Transverse colon (tissue), 4 donors: Measurements from ENCODE around the gene KIAA0753.

ENCODE experiments used
- CTCF ChIP-seq, 5 experiments: fragments of 200-600 bp in 3 of 5; fragments of 450-650 bp in 2 of 5; sonication (generic) in 3 of 5; IDR thresholded peaks; 1 replicate in 2 of 5; 2 replicates in 3 of 5; pipeline ENCODE4 v1.5.1; 2016 to 2017; ENCODE audit warnings: antibody characterized with exemption in 5 of 5, inconsistent platforms in 3 of 5, mild to moderate bottlenecking in 2 of 5, moderate library complexity in 1 of 5
- EP300 ChIP-seq: sonication (generic); formaldehyde crosslinking; IDR thresholded peaks from one replicate; pipeline ENCODE4 v1.6.1; 2017; ENCODE audit warnings: antibody characterized with exemption, low read depth
- POLR2A ChIP-seq: fragments of 450-650 bp; IDR thresholded peaks from one replicate; pipeline ENCODE4 v1.6.1; 2016; ENCODE audit warnings: antibody characterized with exemption, mild to moderate bottlenecking, moderate library complexity
- POLR2AphosphoS5 ChIP-seq, 3 donors: sonication (generic); formaldehyde crosslinking; IDR thresholded peaks; one replicate each; pipeline ENCODE4 v1.6.1; 2016; ENCODE audit warnings: antibody characterized with exemption in 3 of 3

- no peak for TF ChIP-seq CTCF (IDR thresholded peaks at IDR 0.05)
- TF ChIP-seq POLR2AphosphoS5 (IDR thresholded peaks at IDR 0.05) = no peak
- peak; percentile 14 for TF ChIP-seq POLR2A
- no peak for TF ChIP-seq EP300
These were observed 844 bp upstream of the KIAA0753 start for GRCh38 chr17:6641247-6641863.
